ENCODE data around the gene CELF1. TPM values are rescaled to one million over a fixed set of nuclear protein-coding genes. Genes with fewer than 3 reads are reported as not detected.

Gene CELF1
- total and polyA plus RNA-seq, 10 of the 15 experiments (the other 5 are each of a cell fraction or from before 2014, with no cell fraction given): 35.3 to 128 (median 85.7) TPM

DNA sequence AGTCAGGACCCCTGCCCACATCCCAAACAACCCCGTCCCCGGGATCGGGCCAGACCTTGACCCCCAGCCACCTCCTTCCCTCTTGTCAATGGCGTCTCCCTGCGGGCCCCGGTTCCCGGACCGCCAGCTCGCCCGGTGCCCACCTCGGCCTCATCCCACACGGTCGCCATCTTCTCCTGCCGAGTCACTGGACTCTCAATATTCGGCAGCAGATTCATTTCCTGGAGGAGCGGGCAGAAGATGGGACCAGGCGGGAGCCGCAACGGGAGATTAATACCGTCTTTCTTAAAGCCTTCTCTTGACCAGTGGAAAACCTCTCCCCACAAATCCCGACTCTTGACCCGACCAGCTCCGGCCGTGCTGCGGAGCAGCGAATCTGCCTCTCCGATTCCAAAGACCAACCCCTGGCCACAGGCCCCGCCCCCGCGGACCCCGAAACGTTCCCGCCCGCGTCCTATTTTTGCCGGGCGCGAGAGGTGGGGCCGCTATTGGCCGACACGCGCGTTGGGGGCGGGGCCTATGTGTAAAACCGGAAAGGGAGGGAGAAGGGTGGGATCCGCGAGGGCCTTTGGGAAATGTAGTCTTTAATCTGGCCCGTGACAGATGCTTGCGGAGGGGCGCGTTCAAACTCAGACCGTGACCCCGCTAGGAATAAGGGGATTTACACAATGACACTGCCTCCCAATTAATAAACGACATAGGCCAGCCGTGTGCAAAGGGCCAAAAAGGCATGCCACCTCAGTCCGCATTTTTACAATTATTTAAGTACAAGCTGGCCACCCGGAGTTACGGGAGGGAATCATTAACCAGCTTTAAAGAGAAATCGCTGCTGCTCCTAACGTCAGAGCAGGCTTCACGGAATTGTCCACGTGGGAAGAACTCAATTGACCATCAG, 126.6 kb downstream of the CELF1 start, which contains the start of gene PSMC3 (continued):
- TF ChIP-seq E2F4 (IDR thresholded peaks at IDR 0.05; ENCODE audit: low read depth, low read length) (peak; percentile 85), KDM1A (IDR thresholded peaks at IDR 0.05; ENCODE audit: borderline replicate concordance) (no peak), SMAD1 (IDR thresholded peaks at IDR 0.05; ENCODE audit: low read depth, partially characterized antibody) (peak; percentile 37), SIN3A (IDR thresholded peaks at IDR 0.05; ENCODE audit: low read depth, low read length) (no peak), MYB (IDR thresholded peaks at IDR 0.05; ENCODE audit: borderline replicate concordance, low read depth, low read length) (no peak), IRF4 (IDR thresholded peaks at IDR 0.05; ENCODE audit: low read depth, low read length) (no peak), POU2F2 (IDR thresholded peaks at IDR 0.05; ENCODE audit: borderline replicate concordance, low read depth, low read length) (peak; percentile 80; the same call in 2 of the 3 replicates), SREBF2 (IDR thresholded peaks at IDR 0.05; ENCODE audit: low read length) (no peak), HDAC2 (IDR thresholded peaks at IDR 0.05) (no peak), WRNIP1 (IDR thresholded peaks at IDR 0.05; ENCODE audit: borderline replicate concordance, low read depth, low read length) (no peak), RELA (IDR thresholded peaks at IDR 0.05; ENCODE audit: borderline replicate concordance, partially characterized antibody) (peak; percentile 68), CHD1 (IDR thresholded peaks at IDR 0.05; ENCODE audit: low read depth, low read length) (no peak), MYC (IDR thresholded peaks at IDR 0.05; ENCODE audit: insufficient read depth, insufficient read length, insufficient replicate concordance, low read length, severe bottlenecking) (no peak), ZBTB33 (IDR thresholded peaks at IDR 0.05) (no peak; the same call in 1 of the 2 replicates)
- TF ChIP-seq, protein P1, sequence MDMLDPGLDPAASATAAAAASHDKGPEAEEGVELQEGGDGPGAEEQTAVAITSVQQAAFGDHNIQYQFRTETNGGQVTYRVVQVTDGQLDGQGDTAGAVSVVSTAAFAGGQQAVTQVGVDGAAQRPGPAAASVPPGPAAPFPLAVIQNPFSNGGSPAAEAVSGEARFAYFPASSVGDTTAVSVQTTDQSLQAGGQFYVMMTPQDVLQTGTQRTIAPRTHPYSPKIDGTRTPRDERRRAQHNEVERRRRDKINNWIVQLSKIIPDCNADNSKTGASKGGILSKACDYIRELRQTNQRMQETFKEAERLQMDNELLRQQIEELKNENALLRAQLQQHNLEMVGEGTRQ (IDR thresholded peaks at IDR 0.05; ENCODE audit: borderline replicate concordance, low read depth, low read length): no peak
- TF ChIP-seq, protein P2, sequence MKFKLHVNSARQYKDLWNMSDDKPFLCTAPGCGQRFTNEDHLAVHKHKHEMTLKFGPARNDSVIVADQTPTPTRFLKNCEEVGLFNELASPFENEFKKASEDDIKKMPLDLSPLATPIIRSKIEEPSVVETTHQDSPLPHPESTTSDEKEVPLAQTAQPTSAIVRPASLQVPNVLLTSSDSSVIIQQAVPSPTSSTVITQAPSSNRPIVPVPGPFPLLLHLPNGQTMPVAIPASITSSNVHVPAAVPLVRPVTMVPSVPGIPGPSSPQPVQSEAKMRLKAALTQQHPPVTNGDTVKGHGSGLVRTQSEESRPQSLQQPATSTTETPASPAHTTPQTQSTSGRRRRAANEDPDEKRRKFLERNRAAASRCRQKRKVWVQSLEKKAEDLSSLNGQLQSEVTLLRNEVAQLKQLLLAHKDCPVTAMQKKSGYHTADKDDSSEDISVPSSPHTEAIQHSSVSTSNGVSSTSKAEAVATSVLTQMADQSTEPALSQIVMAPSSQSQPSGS (IDR thresholded peaks at IDR 0.05; ENCODE audit: low read length): no peak
